ENCODE data around the gene SOCS6.

SOCS6 gene

GRCh38 chr18:70288171-70288850 lies 534 bp upstream of the SOCS6 start:
- peak; percentile 58 for DNase-seq (ENCODE audit: low read depth)

- peak; percentile 51 for DNase-seq (ENCODE audit: low read depth)
Measured at GRCh38 chr18:70289351-70290312, 787 bp downstream of the SOCS6 start.

DNA sequence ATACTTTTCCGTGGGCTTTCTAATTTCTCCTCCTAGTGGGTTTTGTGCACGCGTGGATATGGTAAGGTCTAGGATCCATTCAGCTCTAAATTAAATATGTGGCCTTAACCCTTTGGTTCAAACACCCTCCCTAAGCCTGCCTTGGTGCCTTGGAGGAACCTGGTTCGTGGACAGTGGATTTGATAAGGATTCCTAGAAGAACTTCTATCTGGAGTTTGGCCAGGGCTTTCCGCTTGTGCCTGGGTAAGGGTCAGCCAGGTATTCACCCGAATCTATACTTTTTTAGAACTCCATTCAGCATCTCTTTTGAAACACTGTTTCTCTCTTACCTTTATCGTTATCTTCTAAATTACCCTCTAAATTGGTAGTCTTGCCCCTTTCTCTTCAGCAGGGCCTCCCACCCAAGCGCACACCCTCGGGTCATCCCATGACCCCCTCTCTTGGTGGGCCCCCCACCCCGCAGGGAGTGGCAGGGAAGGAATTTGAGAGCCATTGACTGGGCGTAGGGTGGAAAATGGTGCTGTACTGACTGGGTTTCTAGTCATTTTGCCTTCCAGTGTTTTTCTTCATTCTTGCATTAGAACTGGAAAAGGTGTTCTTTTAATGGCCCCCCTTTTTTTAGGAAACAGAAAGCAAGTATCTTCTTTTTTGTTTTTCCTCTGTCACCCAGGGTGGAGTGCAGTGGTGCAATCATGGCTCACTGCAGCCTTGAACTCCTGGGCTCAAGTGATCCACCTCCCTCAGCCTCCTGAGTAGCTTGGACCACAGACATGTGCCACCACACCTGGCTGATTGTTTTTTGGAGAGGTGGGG lies 1.8 kb downstream of the SOCS6 start:
- DNase-seq (ENCODE audit: low read depth), result no peak

DNA sequence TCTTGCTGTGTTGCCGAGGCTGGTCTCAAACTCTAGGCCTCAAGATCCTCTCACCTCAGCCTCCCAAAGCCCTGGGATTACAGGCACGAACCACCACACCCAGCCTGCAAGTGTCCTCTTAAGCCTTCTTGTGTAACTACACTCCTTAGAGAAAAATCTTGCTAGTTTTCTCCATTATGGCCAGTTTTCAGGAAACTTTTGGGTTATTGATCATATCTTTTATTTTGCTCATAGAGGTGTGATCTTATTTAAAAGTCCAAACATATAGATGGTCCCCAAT lies 2.4 kb downstream of the SOCS6 start:
- DNase-seq (ENCODE audit: low read depth), result no peak

DNA sequence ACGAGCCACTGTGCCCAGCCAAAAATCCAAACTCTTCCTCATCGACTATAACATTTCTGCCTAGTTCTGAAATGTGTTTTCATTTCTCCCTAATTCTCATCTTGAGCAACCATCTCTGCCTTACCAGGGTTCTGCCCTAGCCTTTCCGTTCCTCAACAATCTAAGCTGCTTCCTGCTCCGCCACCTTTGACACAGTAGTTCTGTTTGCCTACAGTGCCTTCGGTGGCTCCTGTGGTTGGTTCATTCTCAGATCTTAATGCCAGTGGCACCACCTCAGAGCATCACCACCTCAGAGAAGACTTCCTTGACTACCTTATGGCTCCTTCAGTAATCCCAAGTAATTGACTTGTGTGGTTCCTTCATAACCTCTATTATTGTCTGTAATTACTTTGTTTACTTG lies 3.8 kb downstream of the SOCS6 start:
- no peak for DNase-seq (ENCODE audit: low read depth)

DNA sequence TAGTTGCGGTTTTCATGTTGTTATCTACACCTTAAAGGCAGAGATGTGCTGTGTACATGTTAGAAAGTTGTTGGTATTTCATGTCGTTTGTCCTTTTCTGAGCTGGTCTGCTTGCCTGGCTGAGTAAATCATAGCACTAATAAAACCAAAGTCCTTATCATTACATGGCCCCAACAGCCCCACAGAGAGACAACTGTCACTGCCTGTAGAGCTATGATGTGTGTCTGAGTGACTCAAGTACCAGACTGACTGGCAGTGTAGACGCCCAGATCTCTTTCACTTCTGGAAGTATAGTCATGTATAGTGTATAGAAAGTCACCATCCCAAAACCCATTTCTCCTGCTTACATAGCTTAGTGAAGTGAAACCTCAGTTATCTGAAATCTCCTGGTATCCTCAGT lies 4.3 kb downstream of the SOCS6 start:
- DNase-seq (ENCODE audit: low read depth), result peak; percentile 11

DNA sequence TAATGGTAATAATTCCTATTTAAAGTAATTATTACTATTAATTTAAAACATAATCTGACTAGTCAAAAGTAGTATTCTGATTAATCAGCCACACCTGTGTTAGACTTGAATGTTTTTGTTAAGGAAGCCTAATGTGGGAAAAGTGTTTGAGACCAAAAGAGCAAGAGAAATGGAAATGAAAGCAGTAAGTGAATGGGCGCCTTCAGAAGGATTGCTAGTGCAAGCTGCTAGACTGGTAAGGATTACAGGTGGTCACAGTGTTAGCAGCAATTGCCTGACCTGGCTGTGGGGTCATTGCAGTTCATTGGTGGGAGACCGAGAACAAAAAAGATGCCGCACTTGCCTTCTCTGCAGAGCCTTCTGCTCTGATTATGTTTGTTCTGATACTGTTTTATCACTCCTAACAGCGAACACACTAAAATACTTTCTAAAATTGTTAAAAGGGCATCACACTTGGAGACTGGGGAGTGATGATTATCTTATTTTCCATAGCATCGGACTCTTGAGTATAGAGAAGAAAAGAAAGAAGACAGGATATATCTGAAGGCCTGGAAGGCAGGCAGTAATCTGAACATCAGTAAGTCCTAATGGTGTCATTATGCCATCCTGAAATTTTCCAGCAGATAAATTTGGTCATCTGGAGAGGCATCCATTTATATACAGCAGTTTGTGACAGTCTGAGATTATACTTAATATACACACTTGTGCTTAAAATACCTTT lies 5.8 kb downstream of the SOCS6 start:
- no peak for DNase-seq (ENCODE audit: low read depth)

DNA sequence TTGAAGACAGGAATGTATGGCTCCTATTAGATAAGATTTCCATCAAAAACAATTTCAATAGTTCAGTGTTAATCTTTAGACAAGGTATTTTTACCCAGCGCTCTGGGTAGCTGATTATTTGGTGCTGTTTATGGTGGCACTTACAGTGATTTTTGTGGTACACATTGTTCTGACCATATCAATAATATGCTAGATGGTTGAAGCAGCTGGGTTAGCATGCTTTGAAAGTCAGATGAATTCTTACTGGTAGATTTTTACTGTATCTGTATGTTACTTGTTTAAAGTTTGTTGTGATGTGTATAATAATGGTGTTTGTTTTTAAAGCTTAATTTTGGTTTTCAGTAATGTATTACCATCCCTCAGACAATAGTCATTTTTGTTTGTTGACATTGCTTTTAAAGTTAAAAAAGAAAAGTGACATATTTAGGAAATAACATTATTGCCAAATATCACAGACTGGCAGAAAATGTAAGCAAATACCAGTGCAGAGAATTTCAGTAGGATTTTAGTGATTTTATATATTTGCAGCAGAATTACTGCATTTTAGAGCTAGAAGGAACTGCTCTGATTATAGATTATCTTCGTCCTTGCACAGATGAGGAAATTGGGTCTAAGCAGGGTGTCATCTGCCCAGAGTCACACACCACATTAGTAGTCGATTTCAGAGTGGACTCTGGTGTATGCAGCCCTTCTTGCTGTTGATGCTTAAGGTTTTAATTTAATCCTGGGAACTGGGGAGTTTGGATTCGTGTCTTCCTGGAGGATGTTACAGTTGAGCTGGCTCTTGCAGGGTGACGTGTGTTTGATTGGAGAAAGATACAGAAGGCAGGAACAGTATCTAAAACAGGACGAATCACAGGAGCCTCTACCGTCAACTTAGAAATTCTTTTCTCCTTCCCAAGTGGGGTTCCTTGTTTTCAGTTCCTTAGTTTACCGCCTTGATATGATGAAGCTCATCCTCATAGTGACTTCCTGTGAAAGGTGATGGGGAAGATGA lies 6.6 kb downstream of the SOCS6 start:
- peak; percentile 56 for DNase-seq (ENCODE audit: low read depth)

- DNase-seq (ENCODE audit: low read depth), result peak; percentile 18
Measured at GRCh38 chr18:70296289-70296688, 7.4 kb downstream of the SOCS6 start.

DNA sequence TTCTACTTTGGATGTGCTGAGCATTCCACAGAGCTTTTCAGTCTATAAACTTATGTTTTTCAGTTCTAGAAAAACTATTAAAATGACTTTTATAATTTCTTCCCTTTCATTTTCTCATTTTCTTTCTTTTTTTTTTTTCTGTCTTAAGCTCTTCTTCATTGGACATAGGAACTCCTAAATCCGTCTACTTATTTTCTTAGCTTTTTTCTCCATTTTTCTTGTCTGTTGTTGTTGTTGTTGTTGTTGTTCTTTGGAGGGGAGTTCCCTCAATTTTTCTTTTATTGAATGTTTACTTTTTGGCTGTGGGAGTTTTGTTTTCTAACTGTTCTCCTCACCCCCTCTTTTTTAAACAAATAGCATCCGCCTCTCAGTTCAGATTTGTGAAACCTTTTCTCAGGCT lies 7.9 kb downstream of the SOCS6 start:
- DNase-seq (ENCODE audit: low read depth), result no peak

DNA sequence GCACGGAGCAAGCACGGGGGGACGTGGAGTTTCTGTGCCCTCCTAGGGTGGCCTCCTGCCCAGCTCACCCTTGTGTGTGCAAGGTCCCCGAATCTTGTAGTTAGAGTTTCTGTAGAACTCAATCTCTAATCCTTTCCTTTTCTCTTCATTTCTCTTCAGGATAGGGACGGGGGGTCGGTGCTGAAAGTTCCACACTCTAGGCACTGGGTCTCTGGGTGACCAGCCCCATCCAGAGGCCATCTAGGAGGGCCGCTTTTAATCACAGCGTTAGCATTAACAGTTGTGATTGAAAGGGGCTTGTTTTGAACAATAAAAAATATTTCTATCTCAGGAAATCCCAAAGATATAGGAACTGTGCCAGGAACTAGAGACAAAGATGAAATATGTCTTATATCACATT lies 10.5 kb downstream of the SOCS6 start:
- DNase-seq (ENCODE audit: low read depth), result no peak

- DNase-seq (ENCODE audit: low read depth), result no peak
Measured at GRCh38 chr18:70301667-70302066, 12.8 kb downstream of the SOCS6 start.

DNA sequence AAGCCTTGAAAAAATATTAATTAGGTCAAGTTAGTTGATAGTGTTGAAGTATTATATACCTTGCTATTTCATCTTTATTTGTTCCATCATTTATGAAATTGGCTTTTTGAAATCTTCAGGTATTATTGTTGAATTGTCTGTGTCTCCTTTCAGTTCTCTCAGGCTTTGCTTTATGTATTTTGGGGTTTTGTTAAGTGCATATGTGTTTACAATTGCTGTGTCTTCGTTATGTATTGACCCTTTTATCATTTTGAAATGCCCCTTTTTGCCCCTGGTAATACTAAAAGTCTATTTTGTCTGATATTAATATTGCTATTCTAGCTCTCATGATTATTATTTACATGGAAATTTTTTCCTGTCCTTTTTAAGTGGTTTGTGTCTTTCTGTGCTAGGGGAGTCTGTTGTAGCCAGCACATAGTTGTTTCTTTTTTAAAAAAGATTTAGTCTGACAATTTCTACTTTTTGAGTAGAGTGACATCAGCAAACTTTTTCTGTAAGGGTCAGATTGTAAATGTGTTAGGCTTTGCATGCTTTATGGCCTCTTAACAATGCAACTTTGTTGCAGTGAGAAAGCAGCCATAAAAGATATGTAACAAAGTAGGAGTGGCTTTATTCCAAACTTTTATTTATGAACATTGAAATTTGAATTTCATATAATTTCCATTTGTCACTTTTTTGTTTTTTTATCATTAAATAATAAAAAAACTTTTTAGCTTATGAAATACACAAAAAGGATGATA lies 19.9 kb downstream of the SOCS6 start:
- no peak for DNase-seq (ENCODE audit: low read depth)

GRCh38 chr18:70310560-70311320 lies 21.9 kb downstream of the SOCS6 start:
- DNase-seq (ENCODE audit: low read depth), result no peak

- DNase-seq (ENCODE audit: low read depth), result no peak
Measured at GRCh38 chr18:70311726-70312125, 22.9 kb downstream of the SOCS6 start.

DNA sequence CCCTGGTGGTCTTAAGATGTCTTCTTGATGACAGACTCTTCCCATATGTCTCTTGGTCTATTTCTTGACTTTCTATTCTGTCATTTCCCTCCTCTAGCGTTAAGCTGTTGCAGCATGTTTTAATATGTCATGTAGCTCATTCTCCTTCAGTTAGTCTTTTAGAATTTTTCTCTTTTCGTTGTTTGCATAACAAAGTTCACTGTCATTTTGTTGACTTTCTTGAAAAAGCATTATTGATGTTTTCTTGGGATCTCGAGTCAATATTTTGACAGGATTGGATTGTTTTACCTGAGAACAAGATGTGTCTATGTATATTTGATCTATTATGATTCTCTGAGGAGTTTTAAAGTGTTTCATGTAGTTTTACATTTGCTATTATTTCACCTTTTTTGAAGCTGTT lies 24.8 kb downstream of the SOCS6 start:
- no peak for DNase-seq (ENCODE audit: low read depth)

DNA sequence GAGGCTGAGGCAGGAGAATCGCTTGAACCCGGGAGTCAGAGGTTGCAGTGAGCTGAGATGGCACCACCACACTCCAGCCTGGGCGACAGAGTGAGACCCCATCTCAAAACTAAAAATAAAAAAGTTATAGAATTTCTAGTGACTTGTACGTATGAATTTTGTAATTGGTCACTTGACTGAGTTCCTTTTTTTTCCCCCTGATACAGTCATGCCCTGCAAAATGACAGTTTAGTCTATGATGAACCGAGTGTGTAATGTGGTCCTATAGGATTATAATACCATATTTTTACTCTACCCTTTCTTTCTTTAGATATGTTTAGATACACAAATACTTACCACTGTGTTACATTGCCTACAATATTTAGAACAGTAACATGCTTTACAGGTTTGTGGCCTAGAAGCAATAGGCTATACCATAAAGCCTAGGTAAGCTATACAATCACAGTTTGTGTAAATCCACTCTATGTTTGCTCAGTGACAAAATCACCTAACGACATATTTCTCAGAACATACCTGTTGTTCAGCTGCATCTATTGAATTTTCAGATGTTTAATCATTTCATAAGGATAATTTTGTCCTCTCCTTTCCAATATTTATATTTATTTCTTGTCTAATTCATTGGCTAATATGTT lies 25.4 kb downstream of the SOCS6 start:
- no peak for DNase-seq (ENCODE audit: low read depth)

GRCh38 chr18:70319187-70319586 lies 30.3 kb downstream of the SOCS6 start:
- no peak for DNase-seq (ENCODE audit: low read depth)

GRCh38 chr18:70321616-70322015 lies 32.8 kb downstream of the SOCS6 start:
- DNase-seq (ENCODE audit: low read depth), result no peak

All from EH (cell line).